Natural killer cell (primary cell): ENCODE results near the gene JAKMIP1. TPM values are rescaled to one million over a fixed set of nuclear protein-coding genes. Genes with fewer than 3 reads are reported as not detected.

ENCODE experiments used
- ATAC-seq, 3 donors: fragments of 150-1000 bp in 2 of 3; fragments of 200-7000 bp in 1 of 3; cut with Tn5 transposase; 1 replicate in 1 of 3; 2 replicates in 2 of 3; pipeline ENCODE4 v1.10.0; 2021; ENCODE audit warnings: mild to moderate bottlenecking in 2 of 3, moderate library complexity in 2 of 3
- DNase-seq, 2 donors: peaks; one replicate each; pipeline versions ENCODE4 v3.0.0 to v3.0.0-alpha.2; 2013 to 2021; ENCODE audit warnings: mixed read lengths in 1 of 2
- H3K27ac ChIP-seq: one replicate; pipeline ENCODE4 v1.5.1; 2013; ENCODE audit warnings: mild to moderate bottlenecking, low read length
- H3K27me3 ChIP-seq: one replicate; pipeline ENCODE4 v1.6.1; 2013; ENCODE audit warnings: low read length; ENCODE audit not compliant: control insufficient read depth, insufficient read depth
- H3K36me3 ChIP-seq: one replicate; pipeline ENCODE4 v1.6.1; 2013; ENCODE audit warnings: low read length; ENCODE audit not compliant: control insufficient read depth, insufficient read depth
- H3K4me1 ChIP-seq: one replicate; pipeline ENCODE4 v1.6.1; 2013; ENCODE audit warnings: low read length; ENCODE audit not compliant: control insufficient read depth, insufficient read depth
- H3K4me3 ChIP-seq: one replicate; pipeline ENCODE4 v1.5.1; 2013; ENCODE audit warnings: low read length
- H3K9me3 ChIP-seq: one replicate; pipeline ENCODE4 v1.6.1; 2013; ENCODE audit warnings: low read length; ENCODE audit not compliant: control insufficient read depth, insufficient read depth
- H3K27ac Mint-ChIP-seq, 2 donors: one replicate each; pipeline ENCODE4 v1.8.0; 2022; ENCODE audit warnings: mild to moderate bottlenecking in 2 of 2, mixed read lengths in 2 of 2, moderate library complexity in 1 of 2
- H3K27me3 Mint-ChIP-seq, 2 donors: one replicate each; pipeline ENCODE4 v1.8.0; 2022; ENCODE audit warnings: low read depth in 2 of 2, mixed read lengths in 2 of 2
- H3K36me3 Mint-ChIP-seq: one replicate; pipeline ENCODE4 v1.8.0; 2022; ENCODE audit warnings: mixed read lengths
- H3K4me1 Mint-ChIP-seq, 2 donors: one replicate each; pipeline ENCODE4 v1.8.0; 2022; ENCODE audit warnings: mixed read lengths in 2 of 2
- H3K4me3 Mint-ChIP-seq: one replicate; pipeline ENCODE4 v1.8.0; 2022; ENCODE audit warnings: mild to moderate bottlenecking, moderate library complexity, mixed read lengths
- H3K9me3 Mint-ChIP-seq, 2 donors: one replicate each; pipeline ENCODE4 v1.8.0; 2022; ENCODE audit warnings: mixed read lengths in 2 of 2
- WGBS: methylation state at CpG from one replicate; pipeline ENCODE4 v1.1.7; 2013; ENCODE audit warnings: missing lambda C conversion rate; ENCODE audit not compliant: insufficient coverage; 5-methylcytosine and 5-hydroxymethylcytosine counted together
- intact Hi-C: fragments of 100-400 bp; cut with micrococcal nuclease; formaldehyde crosslinking; loops from one replicate; pipeline ENCODE4 v1.14.2; 2022
- total RNA-seq, 4 donors: library from RNA; stranded (reverse); fragments of 120-200 nt in 1 of 4; gene quantifications; one replicate each; pipeline versions ENCODE4 v1.2.3 to v1.2.4, GENCODE V29; 2013 to 2022
- TF ChIP-seq, protein P1 (sequence below): fragments of 200-600 bp; IDR thresholded peaks from one replicate; pipeline ENCODE4 v1.8.0; 2022; ENCODE audit warnings: antibody characterized with exemption

The JAKMIP1 gene
- total RNA-seq, 3 donors from 2014 or later (not counting 1 experiment from before 2014, with no cell fraction given) = 8.8 to 21.8 (median 16.4) TPM

DNA sequence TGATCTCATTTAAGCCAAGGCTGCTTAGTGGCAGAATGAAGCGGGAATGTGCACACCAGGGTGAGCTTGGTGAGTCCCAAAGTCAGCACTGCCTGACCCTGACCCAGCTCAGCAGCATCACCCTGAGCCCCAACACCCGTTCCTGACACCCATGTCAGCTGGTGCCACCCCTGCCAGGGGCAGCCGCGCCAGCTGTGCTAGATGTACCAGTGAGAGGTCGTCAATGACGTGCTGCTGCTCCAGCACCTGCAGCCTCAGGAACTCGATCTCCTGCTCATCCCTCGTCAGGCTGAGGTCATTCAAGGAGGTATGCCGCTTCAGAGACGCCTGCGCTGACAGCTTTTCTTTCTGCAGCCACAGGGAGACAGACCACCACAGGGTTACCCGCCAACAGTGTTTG, 120.4 kb downstream of the JAKMIP1 start:
- TF ChIP-seq, protein P1, sequence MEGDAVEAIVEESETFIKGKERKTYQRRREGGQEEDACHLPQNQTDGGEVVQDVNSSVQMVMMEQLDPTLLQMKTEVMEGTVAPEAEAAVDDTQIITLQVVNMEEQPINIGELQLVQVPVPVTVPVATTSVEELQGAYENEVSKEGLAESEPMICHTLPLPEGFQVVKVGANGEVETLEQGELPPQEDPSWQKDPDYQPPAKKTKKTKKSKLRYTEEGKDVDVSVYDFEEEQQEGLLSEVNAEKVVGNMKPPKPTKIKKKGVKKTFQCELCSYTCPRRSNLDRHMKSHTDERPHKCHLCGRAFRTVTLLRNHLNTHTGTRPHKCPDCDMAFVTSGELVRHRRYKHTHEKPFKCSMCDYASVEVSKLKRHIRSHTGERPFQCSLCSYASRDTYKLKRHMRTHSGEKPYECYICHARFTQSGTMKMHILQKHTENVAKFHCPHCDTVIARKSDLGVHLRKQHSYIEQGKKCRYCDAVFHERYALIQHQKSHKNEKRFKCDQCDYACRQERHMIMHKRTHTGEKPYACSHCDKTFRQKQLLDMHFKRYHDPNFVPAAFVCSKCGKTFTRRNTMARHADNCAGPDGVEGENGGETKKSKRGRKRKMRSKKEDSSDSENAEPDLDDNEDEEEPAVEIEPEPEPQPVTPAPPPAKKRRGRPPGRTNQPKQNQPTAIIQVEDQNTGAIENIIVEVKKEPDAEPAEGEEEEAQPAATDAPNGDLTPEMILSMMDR = no peak
- DNase-seq (no peak), ATAC-seq (peak in 1 of 3 donors; percentile 24)
- peaks cover 0 to 2% of the 10 kb centered on the region in 2 donors for H3K27me3 Mint-ChIP-seq
- no peaks in the 10 kb centered on the region for H3K4me1 Mint-ChIP-seq
- no peaks in the 10 kb centered on the region for H3K4me1 ChIP-seq
- H3K36me3 ChIP-seq = peaks cover 4% of the 10 kb centered on the region
- H3K4me3 ChIP-seq = no peak overlapping the region
- H3K9me3 Mint-ChIP-seq = no peaks in the 10 kb centered on the region
- no peaks in the 10 kb centered on the region for H3K27me3 ChIP-seq
- H3K36me3 Mint-ChIP-seq = no peaks in the 10 kb centered on the region
- intact Hi-C loops = no loop called here
- 93% methylated on average over 12 of the region's 12 CpGs for WGBS
- no peaks in the 10 kb centered on the region for H3K9me3 ChIP-seq
- no peak overlapping the region for H3K4me3 Mint-ChIP-seq
- H3K27ac Mint-ChIP-seq = no peak overlapping the region
- no peak overlapping the region for H3K27ac ChIP-seq

DNA sequence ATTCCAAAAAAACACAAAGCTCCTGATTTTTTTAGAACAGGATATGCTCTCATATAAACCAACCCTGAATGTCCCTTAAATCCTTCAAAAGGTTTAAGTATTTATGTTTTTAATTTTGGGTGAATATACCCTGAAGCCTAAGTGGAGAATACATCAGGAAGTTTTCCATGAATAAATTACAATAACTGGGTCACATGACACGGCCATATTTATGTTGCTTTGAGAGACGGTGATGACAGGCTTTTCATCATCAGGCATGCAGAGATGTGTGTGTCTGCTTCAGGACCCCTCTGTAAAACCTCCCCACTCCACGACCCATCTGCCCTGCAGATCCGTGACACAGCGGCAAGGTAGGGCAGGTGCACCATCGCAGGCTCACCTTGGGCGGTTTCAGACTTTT, 121.8 kb downstream of the JAKMIP1 start:
- Mint-ChIP-seq H3K4me3 (no peak overlapping the region), H3K4me1 (no peaks in the 10 kb centered on the region), H3K27ac (no peak overlapping the region), H3K27me3 (peaks cover 0 to 6% of the 10 kb centered on the region in 2 donors), H3K36me3 (no peaks in the 10 kb centered on the region), H3K9me3 (no peaks in the 10 kb centered on the region)
- TF ChIP-seq, protein P1 = no peak
- peaks cover 4% of the 10 kb centered on the region for H3K36me3 ChIP-seq
- DNase-seq = no peak
- no peaks in the 10 kb centered on the region for H3K27me3 ChIP-seq
- intact Hi-C loops = no loop called here
- no peak for ATAC-seq
- no peaks in the 10 kb centered on the region for H3K4me1 ChIP-seq
- H3K9me3 ChIP-seq = no peaks in the 10 kb centered on the region
- no peak overlapping the region for H3K27ac ChIP-seq
- H3K4me3 ChIP-seq = no peak overlapping the region
- WGBS = 91% methylated on average over 7 of the region's 7 CpGs

DNA sequence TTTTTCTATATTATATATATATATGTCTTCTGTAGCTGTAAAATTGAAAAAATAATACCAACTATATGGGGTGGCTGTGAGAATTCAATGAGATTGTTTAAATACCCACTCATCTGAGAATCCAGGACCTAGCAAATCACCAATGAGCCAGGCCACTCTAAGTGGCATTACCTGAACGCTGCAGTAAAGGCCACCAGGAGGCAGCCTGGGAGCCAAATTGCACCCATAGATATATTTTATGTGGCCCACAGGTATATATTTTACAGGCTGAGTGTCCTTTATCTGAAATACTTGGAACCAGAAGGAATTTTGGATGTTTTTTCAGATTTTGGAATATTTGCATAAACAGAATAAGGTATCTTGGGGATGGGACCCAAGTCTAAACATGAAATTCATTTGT, 124.0 kb downstream of the JAKMIP1 start:
- no peaks in the 10 kb centered on the region for H3K27me3 ChIP-seq
- H3K4me3 Mint-ChIP-seq = no peak overlapping the region
- WGBS = 85% methylated on average over 1 of the region's 1 CpG
- H3K36me3 ChIP-seq = peaks cover 3% of the 10 kb centered on the region
- no peaks in the 10 kb centered on the region for H3K36me3 Mint-ChIP-seq
- no peaks in the 10 kb centered on the region for H3K9me3 Mint-ChIP-seq
- TF ChIP-seq, protein P1 = no peak
- ATAC-seq (no peak), DNase-seq (peak in 1 of 2 donors; percentile 12)
- intact Hi-C loops = no loop called here
- no peaks in the 10 kb centered on the region for H3K4me1 Mint-ChIP-seq
- H3K27me3 Mint-ChIP-seq = peaks cover 2 to 11% of the 10 kb centered on the region in 2 donors
- H3K27ac Mint-ChIP-seq = no peak overlapping the region
- H3K4me3 ChIP-seq = no peak overlapping the region
- H3K27ac ChIP-seq = no peak overlapping the region
- H3K9me3 ChIP-seq = no peaks in the 10 kb centered on the region
- no peaks in the 10 kb centered on the region for H3K4me1 ChIP-seq

DNA sequence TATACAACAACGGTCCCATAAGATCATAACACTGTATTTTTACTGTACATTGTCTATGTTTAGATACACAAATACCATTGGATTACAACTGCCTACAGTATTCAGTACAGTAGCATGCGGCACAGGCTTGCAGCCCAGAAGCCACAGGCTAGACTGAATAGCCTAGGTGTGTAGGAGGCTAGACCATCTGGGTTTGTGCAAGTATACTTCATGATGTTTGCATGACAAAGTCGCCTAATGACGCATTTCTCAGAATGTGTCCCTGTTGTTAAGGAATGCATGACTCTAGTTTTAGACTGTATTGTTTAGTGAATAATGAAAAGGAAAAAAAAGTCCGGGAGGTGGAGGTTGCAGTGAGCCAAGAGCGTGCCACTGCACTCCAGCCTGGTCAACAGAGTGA, 125.6 kb downstream of the JAKMIP1 start:
- DNase-seq = no peak
- no peaks in the 10 kb centered on the region for H3K36me3 Mint-ChIP-seq

More for the DNA sequence above, 125.6 kb downstream of the JAKMIP1 start:
- Histone ChIP-seq H3K36me3 (no peaks in the 10 kb centered on the region), H3K9me3 (no peaks in the 10 kb centered on the region), H3K27me3 (no peaks in the 10 kb centered on the region), H3K27ac (no peak overlapping the region), H3K4me1 (no peaks in the 10 kb centered on the region), H3K4me3 (no peak overlapping the region)
- WGBS = 93% methylated on average over 6 of the region's 6 CpGs
- Mint-ChIP-seq H3K4me3 (no peak overlapping the region), H3K27ac (no peak overlapping the region), H3K9me3 (no peaks in the 10 kb centered on the region), H3K27me3 (peaks cover 2 to 11% of the 10 kb centered on the region in 2 donors), H3K4me1 (no peaks in the 10 kb centered on the region)
- ATAC-seq = peak in 1 of 3 donors; percentile 9
- intact Hi-C loops = no loop called here
- TF ChIP-seq, protein P1 = no peak
